ENCODE measurements around the gene C6. TPM values are rescaled to one million over a fixed set of nuclear protein-coding genes. Genes with fewer than 3 reads are reported as not detected.

The C6 gene
- total and polyA plus RNA-seq, 9 of the 15 experiments (the other 6 are each of a cell fraction or from before 2014, with no cell fraction given): 0.09 TPM; not detected in 8

DNA sequence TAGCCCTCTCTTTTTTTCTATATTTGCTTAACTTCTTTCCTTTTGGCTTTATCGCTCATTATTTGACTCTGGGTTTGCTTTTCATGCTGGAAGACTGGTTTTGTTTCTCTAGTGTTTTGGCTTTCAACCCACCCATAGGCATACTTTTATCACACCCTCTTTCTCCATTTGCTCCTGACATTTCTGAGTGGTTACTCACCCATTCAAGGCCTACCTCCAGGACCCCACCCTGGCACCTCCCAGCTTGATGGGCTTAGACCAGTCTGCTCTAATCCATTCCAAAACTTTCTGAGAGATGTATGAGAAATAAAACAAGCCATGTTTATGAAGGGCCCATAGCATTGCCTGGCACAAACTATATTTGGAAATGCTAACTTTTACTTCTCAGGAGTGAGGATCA, 18.1 kb downstream of the C6 start:
- no TSS peak for BruUV-seq (replicated peaks)
- FAIRE-seq (no peak), DNase-seq (ENCODE audit: extremely low read depth in 1 of 4, low spot score in 3 of 4) (no peak), ATAC-seq (no peak)
- Histone ChIP-seq H3K36me3 (ENCODE audit: control insufficient read depth, insufficient read depth, low read length) (no peaks in the 10 kb centered on the region), H2AFZ (ENCODE audit: low read depth, low read length) (no peak overlapping the region), H3K9me3 (replicated peaks; ENCODE audit: control insufficient read depth, insufficient read depth, low read depth, low read length) (no peaks in the 10 kb centered on the region; the same call in 1 of the 2 replicates), H3K9ac (ENCODE audit: insufficient read depth in 1 of 2, low read depth in 2 of 2, low read length in 2 of 2) (no peak overlapping the region), H3K27me3 (ENCODE audit: control insufficient read depth in 2 of 2, insufficient read depth in 2 of 2, low read length in 2 of 2) (no peaks in the 10 kb centered on the region), H3K4me3 (no peak overlapping the region), H4K20me1 (replicated peaks; ENCODE audit: control insufficient read depth, insufficient read depth, low read length) (no peaks in the 10 kb centered on the region), H3K4me1 (replicated peaks in 1 of 2; ENCODE audit: control insufficient read depth in 2 of 2, insufficient read depth in 2 of 2, low read length in 2 of 2) (no peaks in the 10 kb centered on the region), H3K27ac (ENCODE audit: extremely low read depth, low read depth, low read length) (no peak overlapping the region), H3K9me1 (ENCODE audit: control insufficient read depth, insufficient read depth, low read length) (no peaks in the 10 kb centered on the region), H3K4me2 (ENCODE audit: insufficient read depth, low read length) (no peak overlapping the region), H3K79me2 (ENCODE audit: control insufficient read depth, insufficient read depth, low read length) (no peaks in the 10 kb centered on the region)
- in situ Hi-C loops (cut with MboI): no loop called here
- WGBS (ENCODE audit: insufficient coverage, low coverage, missing lambda C conversion rate): 0% methylated on average over 1 of the region's 1 CpG
- POLR2A ChIA-PET: no interaction called here
- CTCF ChIA-PET (ENCODE audit: low intra/inter-chr PET ratio): no interaction called here
- intact Hi-C loops (cut with micrococcal nuclease): no loop called here
- no peak for TF ChIP-seq KLF1 (tag; IDR thresholded peaks at IDR 0.05)
- TF ChIP-seq MTA2 (IDR thresholded peaks at IDR 0.05; ENCODE audit: low read depth): no peak
- no peak for TF ChIP-seq ZNF431 (CRISPR knock-in tag; IDR thresholded peaks at IDR 0.05)
- TF ChIP-seq, protein P1, sequence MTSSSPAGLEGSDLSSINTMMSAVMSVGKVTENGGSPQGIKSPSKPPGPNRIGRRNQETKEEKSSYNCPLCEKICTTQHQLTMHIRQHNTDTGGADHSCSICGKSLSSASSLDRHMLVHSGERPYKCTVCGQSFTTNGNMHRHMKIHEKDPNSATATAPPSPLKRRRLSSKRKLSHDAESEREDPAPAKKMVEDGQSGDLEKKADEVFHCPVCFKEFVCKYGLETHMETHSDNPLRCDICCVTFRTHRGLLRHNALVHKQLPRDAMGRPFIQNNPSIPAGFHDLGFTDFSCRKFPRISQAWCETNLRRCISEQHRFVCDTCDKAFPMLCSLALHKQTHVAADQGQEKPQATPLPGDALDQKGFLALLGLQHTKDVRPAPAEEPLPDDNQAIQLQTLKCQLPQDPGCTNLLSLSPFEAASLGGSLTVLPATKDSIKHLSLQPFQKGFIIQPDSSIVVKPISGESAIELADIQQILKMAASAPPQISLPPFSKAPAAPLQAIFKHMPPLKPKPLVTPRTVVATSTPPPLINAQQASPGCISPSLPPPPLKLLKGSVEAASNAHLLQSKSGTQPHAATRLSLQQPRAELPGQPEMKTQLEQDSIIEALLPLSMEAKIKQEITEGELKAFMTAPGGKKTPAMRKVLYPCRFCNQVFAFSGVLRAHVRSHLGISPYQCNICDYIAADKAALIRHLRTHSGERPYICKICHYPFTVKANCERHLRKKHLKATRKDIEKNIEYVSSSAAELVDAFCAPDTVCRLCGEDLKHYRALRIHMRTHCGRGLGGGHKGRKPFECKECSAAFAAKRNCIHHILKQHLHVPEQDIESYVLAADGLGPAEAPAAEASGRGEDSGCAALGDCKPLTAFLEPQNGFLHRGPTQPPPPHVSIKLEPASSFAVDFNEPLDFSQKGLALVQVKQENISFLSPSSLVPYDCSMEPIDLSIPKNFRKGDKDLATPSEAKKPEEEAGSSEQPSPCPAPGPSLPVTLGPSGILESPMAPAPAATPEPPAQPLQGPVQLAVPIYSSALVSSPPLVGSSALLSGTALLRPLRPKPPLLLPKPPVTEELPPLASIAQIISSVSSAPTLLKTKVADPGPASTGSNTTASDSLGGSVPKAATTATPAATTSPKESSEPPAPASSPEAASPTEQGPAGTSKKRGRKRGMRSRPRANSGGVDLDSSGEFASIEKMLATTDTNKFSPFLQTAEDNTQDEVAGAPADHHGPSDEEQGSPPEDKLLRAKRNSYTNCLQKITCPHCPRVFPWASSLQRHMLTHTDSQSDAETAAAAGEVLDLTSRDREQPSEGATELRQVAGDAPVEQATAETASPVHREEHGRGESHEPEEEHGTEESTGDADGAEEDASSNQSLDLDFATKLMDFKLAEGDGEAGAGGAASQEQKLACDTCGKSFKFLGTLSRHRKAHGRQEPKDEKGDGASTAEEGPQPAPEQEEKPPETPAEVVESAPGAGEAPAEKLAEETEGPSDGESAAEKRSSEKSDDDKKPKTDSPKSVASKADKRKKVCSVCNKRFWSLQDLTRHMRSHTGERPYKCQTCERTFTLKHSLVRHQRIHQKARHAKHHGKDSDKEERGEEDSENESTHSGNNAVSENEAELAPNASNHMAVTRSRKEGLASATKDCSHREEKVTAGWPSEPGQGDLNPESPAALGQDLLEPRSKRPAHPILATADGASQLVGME (CRISPR knock-in tag; IDR thresholded peaks at IDR 0.05): no peak
- TF ChIP-seq, protein P2, sequence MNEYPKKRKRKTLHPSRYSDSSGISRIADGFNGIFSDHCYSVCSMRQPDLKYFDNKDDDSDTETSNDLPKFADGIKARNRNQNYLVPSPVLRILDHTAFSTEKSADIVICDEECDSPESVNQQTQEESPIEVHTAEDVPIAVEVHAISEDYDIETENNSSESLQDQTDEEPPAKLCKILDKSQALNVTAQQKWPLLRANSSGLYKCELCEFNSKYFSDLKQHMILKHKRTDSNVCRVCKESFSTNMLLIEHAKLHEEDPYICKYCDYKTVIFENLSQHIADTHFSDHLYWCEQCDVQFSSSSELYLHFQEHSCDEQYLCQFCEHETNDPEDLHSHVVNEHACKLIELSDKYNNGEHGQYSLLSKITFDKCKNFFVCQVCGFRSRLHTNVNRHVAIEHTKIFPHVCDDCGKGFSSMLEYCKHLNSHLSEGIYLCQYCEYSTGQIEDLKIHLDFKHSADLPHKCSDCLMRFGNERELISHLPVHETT (CRISPR knock-in tag; conservative IDR thresholded peaks at IDR 0.05 in 1 of 2, IDR thresholded peaks at IDR 0.05 in 1 of 2): no peak
- TF ChIP-seq, protein P3, sequence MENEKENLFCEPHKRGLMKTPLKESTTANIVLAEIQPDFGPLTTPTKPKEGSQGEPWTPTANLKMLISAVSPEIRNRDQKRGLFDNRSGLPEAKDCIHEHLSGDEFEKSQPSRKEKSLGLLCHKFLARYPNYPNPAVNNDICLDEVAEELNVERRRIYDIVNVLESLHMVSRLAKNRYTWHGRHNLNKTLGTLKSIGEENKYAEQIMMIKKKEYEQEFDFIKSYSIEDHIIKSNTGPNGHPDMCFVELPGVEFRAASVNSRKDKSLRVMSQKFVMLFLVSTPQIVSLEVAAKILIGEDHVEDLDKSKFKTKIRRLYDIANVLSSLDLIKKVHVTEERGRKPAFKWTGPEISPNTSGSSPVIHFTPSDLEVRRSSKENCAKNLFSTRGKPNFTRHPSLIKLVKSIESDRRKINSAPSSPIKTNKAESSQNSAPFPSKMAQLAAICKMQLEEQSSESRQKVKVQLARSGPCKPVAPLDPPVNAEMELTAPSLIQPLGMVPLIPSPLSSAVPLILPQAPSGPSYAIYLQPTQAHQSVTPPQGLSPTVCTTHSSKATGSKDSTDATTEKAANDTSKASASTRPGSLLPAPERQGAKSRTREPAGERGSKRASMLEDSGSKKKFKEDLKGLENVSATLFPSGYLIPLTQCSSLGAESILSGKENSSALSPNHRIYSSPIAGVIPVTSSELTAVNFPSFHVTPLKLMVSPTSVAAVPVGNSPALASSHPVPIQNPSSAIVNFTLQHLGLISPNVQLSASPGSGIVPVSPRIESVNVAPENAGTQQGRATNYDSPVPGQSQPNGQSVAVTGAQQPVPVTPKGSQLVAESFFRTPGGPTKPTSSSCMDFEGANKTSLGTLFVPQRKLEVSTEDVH (IDR thresholded peaks at IDR 0.05; ENCODE audit: low read depth, partially characterized antibody): no peak
- no peak for TF ChIP-seq IFI16 (CRISPR knock-in tag; IDR thresholded peaks at IDR 0.05)
- TF ChIP-seq MCM5 (IDR thresholded peaks at IDR 0.05; ENCODE audit: low read depth): no peak
- TF ChIP-seq, protein P4, sequence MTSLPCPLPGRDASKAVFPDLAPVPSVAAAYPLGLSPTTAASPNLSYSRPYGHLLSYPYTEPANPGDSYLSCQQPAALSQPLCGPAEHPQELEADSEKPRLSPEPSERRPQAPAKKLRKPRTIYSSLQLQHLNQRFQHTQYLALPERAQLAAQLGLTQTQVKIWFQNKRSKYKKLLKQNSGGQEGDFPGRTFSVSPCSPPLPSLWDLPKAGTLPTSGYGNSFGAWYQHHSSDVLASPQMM (CRISPR knock-in tag; IDR thresholded peaks at IDR 0.05): no peak
- no peak for TF ChIP-seq SMAD2 (IDR thresholded peaks at IDR 0.05; ENCODE audit: low read depth, low read length)
- TF ChIP-seq NFATC3 (IDR thresholded peaks at IDR 0.05): no peak
- no peak for TF ChIP-seq SETDB1 (IDR thresholded peaks at IDR 0.05; ENCODE audit: low read length)
- TF ChIP-seq ZNF282 (CRISPR knock-in tag; IDR thresholded peaks at IDR 0.05): no peak
